A673 (cell line): ENCODE data around the gene CHST1.

Experiments used
- CTCF ChIP-seq: fragments of 300-800, 200-600 bp; sonication (generic); conservative IDR thresholded peaks from 2 replicates; pipeline ENCODE4 v1.5.1; 2017; ENCODE audit warnings: low read depth, mild to moderate bottlenecking, antibody characterized with exemption, low read length, moderate library complexity, mixed read lengths
- EZH2 ChIP-seq: fragments of 200-600 bp; sonication (generic); IDR thresholded peaks from 2 replicates; pipeline ENCODE4 v1.6.1; 2017; ENCODE audit warnings: borderline replicate concordance, low read depth, mild to moderate bottlenecking, mixed read lengths, antibody characterized with exemption, low read length; ENCODE audit not compliant: poor library complexity, severe bottlenecking

- TF ChIP-seq CTCF: no peak
- TF ChIP-seq EZH2: no peak
These were observed 9.6 kb downstream of the CHST1 start for GRCh38 chr11:45655831-45656230.
